HG02763 (cell line): ENCODE measurements around the gene KISS1.

ENCODE experiments used
- ATAC-seq: cut with Tn5 transposase; IDR thresholded peaks from one replicate; pipeline ENCODE4 v1.9.1; 2021; ENCODE audit warnings: mild to moderate bottlenecking, moderate library complexity; ENCODE audit not compliant: unreplicated experiment

KISS1 gene

DNA sequence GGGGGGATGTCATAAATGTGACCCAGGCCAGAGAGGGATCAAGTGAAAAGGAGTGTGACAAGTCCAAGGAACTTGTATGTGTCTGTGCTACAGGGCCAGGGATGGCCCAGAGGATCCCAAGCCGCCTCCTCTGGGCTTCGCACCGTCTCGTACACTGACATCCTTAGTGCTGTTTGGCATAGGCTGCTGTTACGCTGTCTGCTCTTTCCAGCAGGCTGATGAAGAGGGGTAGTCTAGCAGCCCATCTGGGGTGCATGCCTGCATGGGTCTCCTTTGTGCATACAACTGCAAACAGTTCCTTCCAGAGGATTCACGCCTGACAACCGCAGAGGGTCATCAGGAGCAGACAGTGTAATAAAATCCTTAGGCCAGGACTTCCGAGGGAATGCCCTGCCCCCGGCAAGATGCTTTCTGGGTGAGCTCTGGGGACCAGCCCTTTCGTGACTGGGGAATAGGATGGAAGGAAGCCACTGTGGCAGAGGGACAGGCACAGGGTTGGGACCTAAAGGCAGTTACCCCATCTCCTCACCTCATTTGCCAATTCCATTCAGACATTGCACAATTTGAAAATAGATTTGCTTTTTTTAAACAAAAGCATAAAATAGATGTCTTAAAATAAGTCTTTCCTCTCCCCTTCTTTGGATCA is 23.8 kb upstream of the KISS1 start:
- no peak for ATAC-seq

DNA sequence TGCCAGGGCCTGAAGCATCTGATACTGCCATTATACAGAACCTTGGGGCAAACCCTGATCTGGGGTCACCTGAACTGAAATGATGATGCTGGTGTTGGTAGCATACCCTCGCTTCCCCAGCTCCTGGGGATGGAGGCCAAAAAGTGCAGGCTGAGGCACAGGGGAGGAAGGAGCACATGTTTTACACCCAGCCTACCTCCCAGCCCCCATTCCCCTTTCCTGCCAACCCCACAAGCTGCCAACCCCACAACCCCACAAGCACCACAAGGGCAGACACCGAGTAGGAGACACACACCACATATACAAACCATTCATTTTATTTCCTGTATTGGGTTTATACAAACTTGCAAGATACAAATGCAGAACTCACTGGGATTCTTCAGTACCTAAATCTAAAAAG is 22.3 kb upstream of the KISS1 start:
- ATAC-seq: no peak

DNA sequence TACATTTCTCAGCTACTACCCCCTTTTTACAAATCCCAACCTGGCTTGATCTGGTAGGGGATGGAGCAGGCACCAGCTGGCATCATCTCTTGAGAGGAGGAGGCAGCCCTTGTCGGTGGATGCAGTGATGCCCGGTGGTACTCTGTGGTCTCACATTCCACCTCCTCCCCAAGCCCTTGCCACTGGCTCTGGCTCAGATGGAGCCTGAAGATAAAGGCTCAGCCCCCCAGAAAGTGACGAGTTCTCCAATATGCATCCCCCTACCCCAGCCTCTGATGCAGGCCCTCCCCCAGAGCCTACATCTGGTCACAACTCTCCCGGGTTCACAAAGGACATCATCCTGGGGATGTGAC is 21.3 kb upstream of the KISS1 start:
- ATAC-seq: no peak

DNA sequence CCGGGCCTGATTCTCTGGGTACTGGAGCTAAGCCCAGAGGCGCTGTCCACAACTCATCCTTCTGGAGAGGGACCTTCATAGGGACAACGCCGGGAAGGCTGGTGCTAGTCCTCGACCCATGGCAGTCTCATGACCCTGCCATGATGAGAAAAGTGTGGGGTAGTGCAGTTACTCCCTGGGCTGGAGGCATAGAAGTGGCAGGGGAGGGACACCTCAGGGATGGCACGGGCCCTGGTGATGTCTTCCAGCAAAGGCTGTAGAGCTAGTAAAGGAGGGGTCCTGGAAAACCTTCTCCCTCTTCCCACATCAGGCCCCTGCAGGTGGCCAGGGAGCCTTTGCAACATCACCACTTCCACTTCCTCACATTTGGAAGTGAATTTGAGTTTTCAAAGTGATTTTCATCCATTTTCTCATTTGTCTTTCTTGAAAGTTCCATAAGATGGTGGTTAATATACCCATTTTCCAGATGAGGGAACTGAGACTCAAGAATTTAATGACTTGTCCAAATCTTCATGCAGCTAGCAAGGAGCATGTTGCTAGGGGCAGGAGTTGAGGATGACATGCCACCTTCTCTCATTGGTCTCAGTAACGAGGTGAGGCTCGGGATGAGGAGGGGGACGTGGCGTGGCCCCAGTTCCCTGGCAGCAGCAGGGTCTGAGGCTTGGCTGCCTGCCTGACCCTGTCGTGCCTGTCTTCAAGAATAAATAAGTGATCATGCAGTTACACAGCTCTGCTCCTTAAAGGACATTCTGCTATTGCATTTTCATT is 20.8 kb upstream of the KISS1 start:
- ATAC-seq: no peak

DNA sequence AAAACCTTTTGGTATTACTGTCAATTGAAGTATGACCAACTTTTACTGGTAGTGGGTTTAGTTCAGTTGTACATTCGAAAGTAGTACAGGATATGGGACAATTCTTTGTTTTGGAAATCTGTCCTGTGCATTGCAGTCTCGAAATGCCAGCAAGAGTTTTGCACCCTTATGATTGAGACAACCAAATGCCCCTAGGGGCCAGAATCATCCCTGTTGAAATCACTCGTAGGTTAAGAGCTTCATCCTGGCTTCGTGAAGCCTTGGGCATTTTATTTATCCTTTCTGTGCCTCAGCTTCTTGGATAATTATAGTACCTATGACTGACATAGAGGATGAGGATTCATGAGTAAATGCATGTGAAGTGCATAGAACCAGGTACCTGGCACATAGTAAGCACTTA is 19.9 kb upstream of the KISS1 start:
- no peak for ATAC-seq

DNA sequence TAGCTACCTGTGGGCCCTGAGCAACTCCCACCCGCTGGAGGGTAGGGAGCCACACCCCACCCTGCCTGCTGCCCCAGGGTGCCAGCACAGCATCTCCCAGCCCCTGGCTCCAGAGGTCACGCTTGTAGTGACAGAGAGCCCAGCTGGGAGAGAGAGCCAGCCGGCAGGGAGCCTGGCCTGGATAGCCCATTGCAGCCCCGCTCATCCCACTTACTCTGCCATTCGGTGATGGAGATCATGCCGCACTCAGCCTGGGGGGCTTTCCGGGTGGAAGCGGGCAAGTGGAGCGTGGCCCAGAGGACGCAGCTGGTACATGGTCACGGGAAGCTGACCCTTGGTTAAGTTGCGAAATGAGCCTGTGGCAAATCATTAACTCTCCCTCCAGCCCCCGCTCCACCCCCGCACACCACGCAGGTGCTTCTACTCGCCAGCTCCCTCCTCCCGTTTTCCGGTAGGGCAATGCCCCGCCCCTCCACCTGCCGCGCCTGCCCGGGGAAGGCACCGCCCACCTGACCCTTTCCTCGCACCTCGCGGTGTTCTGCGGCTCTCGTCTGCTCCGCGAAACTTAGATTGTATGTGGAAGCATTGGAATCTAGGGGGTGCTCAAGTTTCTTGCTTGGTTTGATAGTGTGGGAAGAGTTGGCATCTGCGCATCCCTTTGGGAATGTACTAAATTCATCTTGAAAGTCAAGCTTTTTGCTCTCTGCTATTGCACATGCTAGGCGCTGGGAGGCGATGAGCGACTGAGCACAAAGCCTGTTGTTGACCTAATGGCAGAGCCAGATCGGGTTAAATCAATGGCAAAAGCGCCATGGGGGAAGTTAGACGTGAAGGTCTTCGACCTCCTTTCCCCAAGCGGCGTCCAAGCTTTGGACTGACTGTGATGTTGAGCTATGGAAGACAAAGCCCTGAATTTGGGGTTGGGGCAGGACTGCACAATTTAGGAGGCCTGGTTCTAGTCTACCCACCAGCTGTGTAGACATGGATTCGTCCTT is 17.7 kb upstream of the KISS1 start, which contains the start of gene GOLT1A:
Gene GOLT1A (minus strand): TSS at position 321 of the 995 bp plus-strand sequence. CDS start 82 bp downstream, at position 239.
- ATAC-seq: peak; percentile 61

DNA sequence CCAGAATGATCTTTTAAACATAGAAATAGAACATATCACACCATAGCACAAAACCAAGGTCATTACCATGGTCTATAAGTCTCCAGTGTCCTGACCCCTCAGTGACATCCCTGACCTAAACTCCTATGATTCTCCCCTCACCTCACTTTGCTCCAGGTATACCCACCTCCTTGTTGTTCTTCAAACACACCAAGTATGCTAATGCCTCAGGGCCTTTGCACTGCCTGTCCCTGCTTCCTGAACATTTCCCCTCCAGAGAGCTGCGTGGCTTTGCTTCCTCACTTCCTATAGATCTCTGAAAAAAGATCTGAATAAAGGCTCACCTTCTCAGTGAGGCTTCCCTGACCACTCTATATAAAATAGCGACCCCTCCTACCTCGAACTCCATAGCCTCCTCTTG is 16.4 kb upstream of the KISS1 start:
- no peak for ATAC-seq

DNA sequence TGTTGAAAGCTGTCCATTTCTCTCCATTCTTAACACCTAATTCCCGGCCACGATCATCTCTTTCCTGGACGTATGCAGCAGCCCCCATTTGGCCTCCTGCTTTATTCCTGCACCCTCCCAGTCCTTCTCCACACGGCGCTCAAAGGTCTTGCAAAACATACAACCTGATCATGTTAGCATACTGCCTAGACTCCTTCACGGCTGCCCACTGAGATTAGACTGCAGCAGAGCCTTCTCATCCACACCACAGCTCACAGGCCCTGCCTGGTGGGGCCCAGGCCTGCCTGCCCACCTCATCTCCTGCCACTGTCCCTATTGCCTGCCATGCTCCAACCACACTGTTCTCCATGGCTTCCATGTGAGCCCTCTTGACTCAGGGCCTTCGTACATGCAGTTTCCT is 14.8 kb upstream of the KISS1 start:
- no peak for ATAC-seq

DNA sequence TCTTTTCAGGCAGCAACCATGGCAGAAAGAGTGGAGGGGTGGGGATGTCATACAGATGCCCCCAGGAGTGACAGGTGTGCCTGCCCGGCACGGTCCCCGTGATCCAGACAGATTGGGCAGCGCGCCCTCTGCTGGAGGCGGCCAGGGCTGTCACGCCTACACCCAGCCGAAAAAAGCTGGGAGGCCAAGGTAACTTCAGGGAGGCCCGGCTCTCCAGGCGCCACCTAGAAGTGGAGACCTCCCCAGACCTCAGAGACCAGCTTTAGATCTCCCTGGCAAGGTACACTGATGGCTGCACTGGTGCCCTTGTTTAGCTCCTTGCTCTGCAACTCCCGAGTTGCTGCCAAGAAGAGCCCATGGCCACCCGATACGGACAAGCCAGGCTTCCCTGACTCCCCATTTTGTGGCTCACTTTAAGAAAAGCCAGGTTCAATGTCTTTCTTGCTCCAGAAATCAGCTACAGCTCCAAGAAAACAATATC is 10.9 kb upstream of the KISS1 start:
- no peak for ATAC-seq

DNA sequence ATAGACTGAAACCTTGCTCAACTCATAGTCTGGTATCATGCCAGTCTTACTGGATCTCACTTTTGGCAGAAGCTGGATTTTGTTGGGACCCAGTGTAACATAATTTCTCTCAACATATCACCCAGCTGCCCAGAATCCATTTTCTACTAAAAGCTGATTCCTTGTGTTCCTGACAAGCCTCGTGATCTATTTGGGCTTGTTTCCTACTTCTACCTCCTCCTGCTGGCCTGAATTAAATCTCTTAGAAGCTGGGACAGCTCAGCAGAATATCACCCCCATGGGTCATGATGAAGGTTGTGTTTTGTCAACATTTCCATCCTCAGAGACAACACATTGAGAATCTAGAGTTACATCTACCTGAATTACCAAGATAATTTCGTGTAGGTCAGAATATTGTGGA is 9.8 kb upstream of the KISS1 start:
- ATAC-seq: no peak

DNA sequence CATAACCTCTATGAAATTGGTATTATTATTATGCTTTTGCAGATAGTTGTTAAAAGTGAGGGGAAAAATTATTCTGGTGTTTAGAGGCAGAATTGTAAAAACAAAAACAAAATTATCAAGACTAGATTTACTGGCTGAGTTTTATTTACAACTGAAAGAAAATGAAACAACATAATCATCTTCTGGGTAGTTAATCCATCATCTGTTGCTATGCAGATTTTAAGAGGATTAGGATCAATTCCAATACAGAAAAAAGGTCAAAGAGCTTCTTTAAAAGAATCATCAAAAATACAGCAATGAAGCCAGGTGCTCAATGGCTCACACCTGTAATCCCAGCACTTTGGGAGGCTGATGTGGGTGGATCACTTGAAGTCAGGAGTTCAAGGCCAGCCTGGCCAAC is 9.2 kb upstream of the KISS1 start:
- no peak for ATAC-seq

DNA sequence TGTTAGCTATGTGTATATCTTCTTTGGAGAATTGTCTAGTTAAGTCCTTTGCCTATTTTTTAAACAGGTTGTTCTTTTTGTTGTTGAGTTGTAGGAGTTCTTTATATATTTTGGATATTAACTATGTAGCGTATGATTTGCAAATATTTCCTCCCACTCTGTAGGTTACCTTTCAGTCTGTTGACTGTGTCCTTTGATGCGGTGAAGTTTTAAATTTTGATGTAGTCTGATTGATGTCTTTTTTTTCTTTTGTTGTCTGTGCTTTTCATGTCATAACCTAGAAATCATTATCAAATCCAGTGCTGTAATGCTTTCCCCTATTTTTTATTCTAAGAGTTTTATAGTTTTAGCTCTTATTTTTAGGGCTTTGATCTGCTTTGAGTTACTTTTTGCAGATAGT is 8.7 kb upstream of the KISS1 start:
- ATAC-seq: no peak

DNA sequence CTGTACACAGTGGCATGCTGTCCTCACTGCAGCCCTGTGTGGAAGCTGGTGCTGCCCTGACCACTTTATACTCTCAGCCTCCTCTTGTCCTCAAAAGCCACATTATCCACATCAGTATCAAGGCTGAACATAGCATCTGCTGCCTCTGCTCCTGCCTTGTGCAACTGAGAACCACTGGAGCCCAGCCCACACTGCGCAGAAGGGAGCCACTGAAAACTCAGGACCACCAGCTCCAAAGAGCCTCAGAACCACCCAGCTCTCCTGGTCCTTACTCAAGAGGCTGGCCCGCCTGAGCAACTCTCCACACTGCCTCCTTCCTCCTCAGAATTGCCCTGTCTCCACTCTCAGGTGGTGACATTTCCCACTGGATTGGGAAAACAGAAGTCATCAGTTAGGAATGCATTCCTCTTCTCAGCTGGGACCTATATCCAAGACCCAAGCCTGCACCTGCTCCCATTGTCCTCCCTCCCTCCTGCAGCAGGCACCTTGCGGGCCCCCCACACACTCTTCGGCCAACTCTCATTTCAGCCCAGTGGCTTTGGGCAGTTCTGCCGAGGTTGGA is 7.0 kb upstream of the KISS1 start:
- ATAC-seq: no peak

DNA sequence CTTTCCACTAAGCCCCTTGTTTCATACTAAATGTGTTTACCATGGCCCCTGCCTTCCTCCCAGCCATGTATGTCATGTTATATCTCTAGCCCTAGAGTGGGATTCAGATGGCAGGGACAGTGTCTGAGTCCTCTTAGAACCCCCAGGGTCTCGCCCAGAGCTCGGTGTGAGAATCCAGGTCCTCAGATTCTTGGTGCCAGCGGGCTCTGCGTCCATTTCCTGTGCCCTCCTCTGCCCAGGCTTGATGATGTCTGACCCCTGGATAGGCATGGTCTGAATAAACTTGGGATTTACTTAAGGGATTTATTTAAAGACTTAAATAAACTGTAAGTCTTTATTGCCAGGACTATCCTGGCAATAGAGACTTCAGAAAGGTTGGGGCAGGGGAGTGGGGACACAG is 6.2 kb upstream of the KISS1 start:
- ATAC-seq: no peak

DNA sequence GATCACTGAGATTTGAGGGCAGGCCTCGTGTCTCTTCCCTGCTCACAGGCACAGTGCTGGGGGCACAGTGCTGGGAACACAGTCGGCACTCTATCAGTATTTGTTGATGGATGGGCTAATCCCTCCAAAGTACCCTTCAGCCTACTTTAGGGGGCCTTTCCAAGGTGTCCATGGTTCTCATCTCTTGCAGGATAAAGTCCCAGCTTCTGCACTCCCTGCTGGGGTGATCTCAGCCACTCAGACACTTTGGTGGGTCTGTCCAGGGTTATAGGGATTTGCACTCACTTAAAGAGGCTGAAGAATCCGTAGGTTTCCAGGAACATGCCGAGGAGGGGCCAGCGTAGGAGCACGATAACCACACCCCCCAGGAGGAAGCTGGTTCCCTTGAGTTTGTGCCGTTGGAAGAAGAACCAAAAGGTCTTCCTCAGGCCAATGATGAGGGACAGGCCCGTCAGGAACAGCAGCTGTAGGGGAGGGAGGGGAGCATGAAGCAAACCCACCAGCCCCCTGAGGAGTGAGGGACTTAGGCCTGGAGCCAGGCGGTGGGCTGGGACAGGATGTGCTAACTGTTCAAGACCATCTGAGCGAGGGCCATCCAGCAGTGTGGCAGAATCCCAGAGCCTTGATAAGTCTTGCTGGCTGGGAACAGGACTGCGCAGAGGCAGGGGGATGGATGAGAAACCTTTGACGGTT is 5.2 kb upstream of the KISS1 start:
- no peak for ATAC-seq

DNA sequence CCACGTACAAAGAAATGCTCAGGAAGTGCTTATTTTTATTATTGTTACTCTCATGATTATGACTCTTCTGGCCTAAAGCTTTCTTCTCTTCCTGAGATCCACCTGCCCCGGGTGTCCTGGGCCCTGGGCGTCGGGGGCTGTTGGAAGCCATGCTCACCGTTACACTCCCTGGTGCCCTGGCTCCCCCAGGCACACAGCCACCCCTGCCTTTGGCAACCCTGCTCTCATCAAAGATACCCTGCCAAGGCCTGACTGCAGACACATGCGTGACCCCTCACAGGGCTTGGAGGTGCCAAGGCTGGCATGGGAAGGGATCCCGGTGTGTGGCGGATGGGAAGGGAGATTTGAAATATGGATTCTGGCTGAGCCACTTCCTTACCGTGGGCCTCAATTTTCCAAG is 3.3 kb upstream of the KISS1 start:
- ATAC-seq: no peak

DNA sequence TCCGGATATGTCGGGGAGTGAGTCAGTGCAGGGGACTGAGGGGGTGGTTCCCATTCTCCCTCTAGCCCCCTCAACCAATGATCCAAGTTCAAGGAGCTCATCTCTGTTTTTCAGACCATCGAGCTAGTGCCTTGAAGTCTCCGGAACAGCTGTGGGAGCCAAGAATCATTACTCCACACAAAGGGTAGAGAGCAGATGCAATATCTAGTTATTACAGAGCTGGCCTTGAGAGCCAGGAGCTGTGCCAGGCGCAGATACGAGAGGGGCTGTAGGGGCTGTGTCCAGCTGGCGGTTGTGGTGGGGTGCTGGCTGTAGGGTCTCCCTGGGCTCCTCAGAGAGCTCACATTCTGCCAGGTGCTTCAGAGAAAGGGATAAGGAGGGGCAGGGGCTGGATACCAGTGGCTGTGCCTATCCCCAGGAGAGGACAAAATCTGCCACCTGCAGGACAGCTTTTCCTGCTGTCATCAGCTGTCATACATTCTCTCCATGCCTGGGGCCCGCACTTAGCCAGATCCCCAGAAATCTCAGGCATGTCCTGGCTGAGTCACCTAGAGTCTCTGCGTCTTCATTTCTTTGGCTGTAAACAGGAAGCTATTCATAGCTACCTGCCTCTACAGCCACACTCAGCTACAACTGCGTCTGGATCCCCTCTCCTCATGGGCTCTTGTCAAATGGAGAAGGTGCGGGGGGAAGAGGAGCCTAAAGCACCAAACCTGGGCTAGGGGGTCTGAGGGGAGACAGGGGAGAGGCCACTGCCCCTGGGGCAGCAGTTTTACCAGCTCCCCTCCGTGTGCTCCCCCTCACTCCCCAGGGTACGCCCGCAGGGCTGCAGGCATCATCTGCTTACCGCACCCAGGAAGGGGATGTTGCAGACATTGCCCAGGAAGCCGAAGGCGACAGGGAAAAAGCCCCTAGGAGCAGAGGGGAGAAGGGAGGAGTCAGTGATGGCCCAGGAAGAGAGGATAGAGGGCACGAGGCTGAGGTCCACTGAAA is 2.4 kb upstream of the KISS1 start:
- ATAC-seq: no peak

DNA sequence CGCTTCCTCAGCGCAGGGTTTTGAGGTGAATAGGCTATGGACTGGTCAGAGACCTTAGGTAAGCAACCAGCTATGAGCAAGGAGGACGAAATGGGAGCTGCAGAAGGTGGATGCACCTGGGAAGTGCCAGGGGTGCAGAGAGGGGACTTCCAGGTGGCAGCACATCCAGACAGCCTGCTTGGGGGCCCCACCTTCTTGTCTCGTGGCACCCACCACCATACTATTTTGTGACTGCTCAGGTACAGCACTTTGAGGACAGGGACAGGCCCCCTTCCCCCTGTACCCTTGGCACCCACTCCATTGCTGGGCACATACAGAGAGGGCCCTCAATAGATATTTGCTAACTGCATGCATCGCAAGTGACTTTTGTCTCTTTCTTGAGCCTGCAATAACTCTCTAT is 777 bp upstream of the KISS1 start:
- ATAC-seq: no peak

DNA sequence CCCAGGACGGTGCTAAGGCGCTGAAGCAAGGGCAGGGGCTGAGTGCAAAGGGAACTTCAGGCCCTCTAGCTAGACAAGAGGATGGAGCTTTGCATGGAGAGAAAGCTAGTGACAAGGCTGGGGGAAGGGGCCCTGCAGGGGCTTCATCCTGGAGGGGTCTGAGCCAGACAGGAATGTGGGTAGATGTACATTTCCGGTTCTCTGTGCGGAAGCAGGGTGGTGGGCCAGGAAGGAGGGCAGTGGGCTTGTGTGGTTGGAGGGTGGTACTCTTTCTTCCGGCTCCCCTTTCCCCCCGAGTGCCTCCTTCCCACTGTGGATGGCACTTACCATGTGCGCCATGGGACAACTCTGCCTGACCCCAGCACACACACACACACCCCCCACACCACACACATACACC is 1.5 kb downstream of the KISS1 start:
- ATAC-seq: no peak
